ENCODE results near the gene ATP5MC3. TPM values are rescaled to one million over a fixed set of nuclear protein-coding genes. Genes with fewer than 3 reads are reported as not detected.

ATP5MC3 gene
- total and polyA plus RNA-seq, 2 donors, result 184 to 209 TPM

DNA sequence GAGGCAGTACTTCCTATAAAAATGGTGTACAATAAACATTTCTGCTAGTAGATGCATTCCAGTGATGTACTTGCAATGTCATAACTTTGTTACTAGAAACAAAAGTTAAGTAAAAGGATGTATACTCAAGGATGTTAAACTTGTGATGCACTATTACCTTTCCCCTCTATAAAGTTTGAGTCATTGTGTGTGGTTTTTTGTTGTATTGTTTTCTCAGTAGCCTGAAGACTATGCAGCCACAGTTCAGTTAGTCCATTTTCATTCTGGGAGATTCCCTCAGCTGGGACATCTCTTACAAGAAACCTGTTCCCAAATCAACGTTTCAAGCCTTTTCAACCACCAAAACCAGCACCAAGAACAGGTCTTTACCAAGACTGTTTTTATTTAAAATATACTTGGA lies 5.6 kb downstream of the ATP5MC3 start:
- no peak for DNase-seq (ENCODE audit: low read depth in 6 of 9, low spot score in 9 of 9)
- WGBS, result 96% methylated on average over 1 of the region's 1 CpG
- peaks cover 0 to 3% of the 10 kb centered on the region in 2 donors for H3K4me1 ChIP-seq (ENCODE audit: control insufficient read depth in 2 of 2, insufficient read depth in 2 of 2, low read length in 2 of 2)
- no peak overlapping the region for H3K27ac ChIP-seq (ENCODE audit: low read depth in 1 of 2, low read length in 1 of 2)
- H3K36me3 ChIP-seq (ENCODE audit: control insufficient read depth in 2 of 2, insufficient read depth in 2 of 2, low read length in 1 of 2), result peaks cover 15 to 53% of the 10 kb centered on the region in 2 donors
- no peaks in the 10 kb centered on the region for H3K9me3 ChIP-seq (ENCODE audit: control insufficient read depth in 2 of 2, insufficient read depth in 1 of 2, low read length in 1 of 2)
- no peaks in the 10 kb centered on the region for H3K27me3 ChIP-seq (ENCODE audit: control insufficient read depth in 2 of 2, insufficient read depth in 1 of 2, low read length in 1 of 2)
- no peak overlapping the region for H3K4me3 ChIP-seq (ENCODE audit: low read length in 2 of 2)

GRCh38 chr2:175175320-175175719 lies 6.2 kb downstream of the ATP5MC3 start:
- H3K4me1 ChIP-seq (ENCODE audit: control insufficient read depth in 2 of 2, insufficient read depth in 2 of 2, low read length in 2 of 2), result no peaks in the 10 kb centered on the region
- H3K9me3 ChIP-seq (ENCODE audit: control insufficient read depth in 2 of 2, insufficient read depth in 1 of 2, low read length in 1 of 2), result no peaks in the 10 kb centered on the region
- H3K27me3 ChIP-seq (ENCODE audit: control insufficient read depth in 2 of 2, insufficient read depth in 1 of 2, low read length in 1 of 2), result no peaks in the 10 kb centered on the region
- H3K4me3 ChIP-seq (ENCODE audit: low read length in 2 of 2), result no peak overlapping the region
- peaks cover 15 to 53% of the 10 kb centered on the region in 2 donors for H3K36me3 ChIP-seq (ENCODE audit: control insufficient read depth in 2 of 2, insufficient read depth in 2 of 2, low read length in 1 of 2)
- DNase-seq (ENCODE audit: low read depth in 6 of 9, low spot score in 9 of 9), result no peak
- no peak overlapping the region for H3K27ac ChIP-seq (ENCODE audit: low read depth in 1 of 2, low read length in 1 of 2)
- 96% methylated on average over 2 of the region's 2 CpGs for WGBS

GRCh38 chr2:175170659-175171304 lies 10.7 kb downstream of the ATP5MC3 start:
- Histone ChIP-seq H3K36me3 (ENCODE audit: control insufficient read depth in 2 of 2, insufficient read depth in 2 of 2, low read length in 1 of 2) (peaks cover 3 to 17% of the 10 kb centered on the region in 2 donors), H3K27me3 (ENCODE audit: control insufficient read depth in 2 of 2, insufficient read depth in 1 of 2, low read length in 1 of 2) (no peaks in the 10 kb centered on the region), H3K27ac (ENCODE audit: low read depth in 1 of 2, low read length in 1 of 2) (no peak overlapping the region), H3K4me3 (ENCODE audit: low read length in 2 of 2) (no peak overlapping the region), H3K9me3 (ENCODE audit: control insufficient read depth in 2 of 2, insufficient read depth in 1 of 2, low read length in 1 of 2) (no peaks in the 10 kb centered on the region), H3K4me1 (ENCODE audit: control insufficient read depth in 2 of 2, insufficient read depth in 2 of 2, low read length in 2 of 2) (peaks cover 2 to 3% of the 10 kb centered on the region in 2 donors)
- DNase-seq (ENCODE audit: low read depth in 6 of 9, low spot score in 9 of 9), result no peak
- 94% methylated on average over 3 of the region's 3 CpGs for WGBS

DNA sequence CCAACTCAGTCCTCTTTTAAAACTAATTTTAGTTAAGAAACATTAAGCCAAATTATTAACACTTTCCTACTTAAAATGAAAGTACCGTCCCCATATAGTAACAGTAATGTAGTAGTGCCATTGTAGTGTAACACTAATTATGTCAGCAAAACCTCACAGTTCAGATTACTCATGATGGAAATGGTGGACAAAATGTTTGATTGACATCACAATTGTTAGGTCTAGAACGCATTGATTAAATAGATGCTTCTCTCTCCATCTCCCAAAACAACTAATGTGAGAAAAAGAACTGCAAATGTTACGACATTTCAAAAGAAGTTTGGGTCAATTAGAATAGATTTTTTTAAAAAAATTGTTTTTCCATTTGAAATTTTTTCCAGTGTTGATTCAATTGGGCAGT lies 12.3 kb downstream of the ATP5MC3 start:
- H3K36me3 ChIP-seq (ENCODE audit: control insufficient read depth in 2 of 2, insufficient read depth in 2 of 2, low read length in 1 of 2), result peaks cover 1 to 9% of the 10 kb centered on the region in 2 donors
- WGBS, result 61% methylated on average over 3 of the region's 3 CpGs
- no peaks in the 10 kb centered on the region for H3K27me3 ChIP-seq (ENCODE audit: control insufficient read depth in 2 of 2, insufficient read depth in 1 of 2, low read length in 1 of 2)
- H3K4me1 ChIP-seq (ENCODE audit: control insufficient read depth in 2 of 2, insufficient read depth in 2 of 2, low read length in 2 of 2), result peaks cover 2 to 7% of the 10 kb centered on the region in 2 donors
- no peak overlapping the region for H3K27ac ChIP-seq (ENCODE audit: low read depth in 1 of 2, low read length in 1 of 2)
- DNase-seq (ENCODE audit: low read depth in 6 of 9, low spot score in 9 of 9), result no peak
- H3K9me3 ChIP-seq (ENCODE audit: control insufficient read depth in 2 of 2, insufficient read depth in 1 of 2, low read length in 1 of 2), result no peaks in the 10 kb centered on the region
- H3K4me3 ChIP-seq (ENCODE audit: low read length in 2 of 2), result no peak overlapping the region

DNA sequence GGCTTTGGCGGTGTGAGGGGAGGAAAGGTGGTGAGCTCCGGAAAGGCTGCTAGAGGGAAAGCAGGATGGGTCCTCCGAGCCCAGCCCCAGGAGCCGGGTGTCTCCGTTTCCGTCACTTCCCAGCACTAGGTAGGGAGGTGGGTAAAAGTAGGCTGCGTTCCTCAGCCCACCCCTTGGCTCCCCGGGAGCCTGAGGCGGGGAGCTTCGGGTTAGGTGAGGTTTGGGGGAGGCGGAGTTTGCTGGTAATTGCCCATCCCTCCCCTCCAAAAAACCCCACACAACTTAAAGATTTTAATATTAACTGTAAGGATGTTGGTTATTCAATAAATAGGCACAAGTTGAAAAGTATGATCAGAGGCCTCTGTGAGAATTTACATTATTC lies 13.0 kb downstream of the ATP5MC3 start:
- 0% methylated on average over 11 of the region's 11 CpGs for WGBS
- H3K27me3 ChIP-seq (ENCODE audit: control insufficient read depth in 2 of 2, insufficient read depth in 1 of 2, low read length in 1 of 2), result no peaks in the 10 kb centered on the region
- H3K9me3 ChIP-seq (ENCODE audit: control insufficient read depth in 2 of 2, insufficient read depth in 1 of 2, low read length in 1 of 2), result no peaks in the 10 kb centered on the region
- DNase-seq (ENCODE audit: low read depth in 6 of 9, low spot score in 9 of 9), result no peak
- peak overlapping the region; percentile 77 to 89 for H3K4me3 ChIP-seq (ENCODE audit: low read length in 2 of 2)
- peaks cover 0 to 4% of the 10 kb centered on the region in 2 donors for H3K36me3 ChIP-seq (ENCODE audit: control insufficient read depth in 2 of 2, insufficient read depth in 2 of 2, low read length in 1 of 2)
- peaks cover 2 to 7% of the 10 kb centered on the region in 2 donors for H3K4me1 ChIP-seq (ENCODE audit: control insufficient read depth in 2 of 2, insufficient read depth in 2 of 2, low read length in 2 of 2)
- peak overlapping the region; percentile 89 to 91 for H3K27ac ChIP-seq (ENCODE audit: low read depth in 1 of 2, low read length in 1 of 2)

DNA sequence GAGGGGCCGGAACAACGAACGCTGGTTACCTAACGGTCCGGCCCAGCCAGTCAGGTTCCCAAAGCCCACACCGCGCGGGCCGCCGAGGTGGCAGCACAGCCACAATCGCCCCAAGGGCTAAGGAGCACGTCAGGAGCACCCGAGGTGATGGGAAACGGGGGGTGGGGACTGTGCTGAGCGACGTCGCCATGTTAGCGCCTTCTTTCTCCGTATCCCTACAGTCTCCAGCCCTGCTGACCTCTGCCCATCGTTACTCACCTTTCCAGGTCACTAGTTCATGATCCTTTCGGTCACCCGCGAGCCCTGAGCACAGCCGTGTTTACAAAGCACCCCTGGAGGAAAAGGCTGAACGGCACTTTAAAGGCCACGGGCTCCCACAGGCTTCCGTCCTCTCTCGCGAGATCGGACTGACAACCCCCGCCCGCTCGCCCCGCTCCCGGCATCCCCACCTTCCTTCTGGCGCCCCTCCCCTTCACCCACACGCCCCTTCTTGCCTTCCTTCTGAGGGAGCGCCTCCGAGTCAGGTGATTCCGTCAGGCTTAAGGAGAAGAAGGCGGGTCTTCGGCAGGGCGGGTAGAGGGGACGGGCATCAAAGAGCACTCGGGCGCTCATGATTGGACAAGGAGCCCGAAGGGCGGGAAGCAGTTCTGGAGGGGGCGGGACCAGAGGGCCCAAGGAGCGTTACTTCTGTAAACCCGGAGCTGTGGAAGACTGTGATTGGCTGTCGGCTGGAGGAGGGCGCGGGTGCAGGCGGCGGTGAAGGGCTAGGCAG lies 13.5 kb downstream of the ATP5MC3 start, which contains the start of gene ATF2:
TSS of gene ATF2 (minus strand) at position 412 of the 772 bp plus-strand sequence. CDS start 31,760 bp downstream, outside the sequence.
- H3K4me3 ChIP-seq (ENCODE audit: low read length in 2 of 2), result peak within 1 kb of the TSS; percentile 89 to 97
- no peaks in the 10 kb centered on the region for H3K36me3 ChIP-seq (ENCODE audit: control insufficient read depth in 2 of 2, insufficient read depth in 2 of 2, low read length in 1 of 2)
- no peaks in the 10 kb centered on the region for H3K27me3 ChIP-seq (ENCODE audit: control insufficient read depth in 2 of 2, insufficient read depth in 1 of 2, low read length in 1 of 2)
- WGBS, result under 1% methylated on average over 56 of the region's 56 CpGs
- no peaks in the 10 kb centered on the region for H3K9me3 ChIP-seq (ENCODE audit: control insufficient read depth in 2 of 2, insufficient read depth in 1 of 2, low read length in 1 of 2)
- H3K27ac ChIP-seq (ENCODE audit: low read depth in 1 of 2, low read length in 1 of 2), result peak within 1 kb of the TSS; percentile 91 to 93
- peak; percentile 94 to 100 (median 99) for DNase-seq (ENCODE audit: low read depth in 6 of 9, low spot score in 9 of 9)
- H3K4me1 ChIP-seq (ENCODE audit: control insufficient read depth in 2 of 2, insufficient read depth in 2 of 2, low read length in 2 of 2), result peaks cover 2 to 7% of the 10 kb centered on the region in 2 donors

GRCh38 chr2:175167076-175167791 lies 14.3 kb downstream of the ATP5MC3 start:
- Histone ChIP-seq H3K27ac (ENCODE audit: low read depth in 1 of 2, low read length in 1 of 2) (peak overlapping the region; percentile 90 to 93), H3K4me1 (ENCODE audit: control insufficient read depth in 2 of 2, insufficient read depth in 2 of 2, low read length in 2 of 2) (peaks cover 2 to 7% of the 10 kb centered on the region in 2 donors), H3K27me3 (ENCODE audit: control insufficient read depth in 2 of 2, insufficient read depth in 1 of 2, low read length in 1 of 2) (no peaks in the 10 kb centered on the region), H3K9me3 (ENCODE audit: control insufficient read depth in 2 of 2, insufficient read depth in 1 of 2, low read length in 1 of 2) (no peaks in the 10 kb centered on the region), H3K4me3 (ENCODE audit: low read length in 2 of 2) (peak overlapping the region; percentile 89 to 97), H3K36me3 (ENCODE audit: control insufficient read depth in 2 of 2, insufficient read depth in 2 of 2, low read length in 1 of 2) (no peaks in the 10 kb centered on the region)
- DNase-seq (ENCODE audit: low read depth in 6 of 9, low spot score in 9 of 9), result peak in 3 of 9 donors; percentile 7 to 36 (median 10)
- WGBS, result 1% methylated on average over 32 of the region's 32 CpGs

DNA sequence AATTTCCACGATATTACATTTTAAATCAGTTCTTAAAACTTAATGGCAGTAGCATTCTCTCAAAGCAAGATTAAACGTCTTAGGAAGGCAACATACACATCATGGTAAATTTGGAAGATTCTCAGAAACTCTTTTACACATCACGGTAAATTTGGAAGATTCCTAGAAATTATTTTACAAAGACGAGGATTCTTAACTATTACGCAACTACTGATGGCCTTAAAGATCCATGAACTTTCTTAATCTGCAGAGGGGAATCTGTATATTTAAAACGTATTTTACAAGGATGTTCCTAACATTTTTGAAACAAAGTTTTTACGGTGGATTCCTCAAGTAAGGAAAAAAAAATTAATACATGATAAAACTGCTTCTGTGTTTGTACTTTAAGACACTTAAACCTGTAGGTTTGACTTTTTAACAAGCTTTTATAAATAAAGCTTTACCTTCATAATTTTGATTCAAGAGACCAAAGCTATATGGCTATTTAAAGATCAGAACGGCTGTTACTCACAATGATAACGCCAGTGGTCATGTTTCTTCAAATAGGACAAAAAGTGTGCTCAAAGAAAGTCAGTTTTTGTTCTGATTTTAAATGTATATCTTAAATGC lies 15.2 kb downstream of the ATP5MC3 start:
- H3K4me3 ChIP-seq (ENCODE audit: low read length in 2 of 2), result peak overlapping the region in 1 of 2 donors; percentile 97
- peaks cover 2 to 7% of the 10 kb centered on the region in 2 donors for H3K4me1 ChIP-seq (ENCODE audit: control insufficient read depth in 2 of 2, insufficient read depth in 2 of 2, low read length in 2 of 2)
- no peak overlapping the region for H3K27ac ChIP-seq (ENCODE audit: low read depth in 1 of 2, low read length in 1 of 2)

More for the DNA sequence above, 15.2 kb downstream of the ATP5MC3 start:
- 87% methylated on average over 9 of the region's 9 CpGs for WGBS
- no peak for DNase-seq (ENCODE audit: low read depth in 6 of 9, low spot score in 9 of 9)
- H3K27me3 ChIP-seq (ENCODE audit: control insufficient read depth in 2 of 2, insufficient read depth in 1 of 2, low read length in 1 of 2), result no peaks in the 10 kb centered on the region
- no peaks in the 10 kb centered on the region for H3K36me3 ChIP-seq (ENCODE audit: control insufficient read depth in 2 of 2, insufficient read depth in 2 of 2, low read length in 1 of 2)
- no peaks in the 10 kb centered on the region for H3K9me3 ChIP-seq (ENCODE audit: control insufficient read depth in 2 of 2, insufficient read depth in 1 of 2, low read length in 1 of 2)
